HepG2 (cell line): ENCODE data around the gene NYNRIN. TPM values are rescaled to one million over a fixed set of nuclear protein-coding genes. Genes with fewer than 3 reads are reported as not detected.
A peak's percentile ranks its signal among the peaks of the same experiment; 100 is the strongest.

ENCODE experiments used
- AKAP8 ChIP-seq: sonication (generic); formaldehyde crosslinking; IDR thresholded peaks from 2 replicates; pipeline ENCODE4 v1.5.1; 2020; ENCODE audit warnings: mild to moderate bottlenecking, missing genetic modification reagents
- CREM ChIP-seq, 2 experiments: sonication (generic) in 1 of 2; formaldehyde crosslinking in 1 of 2; IDR thresholded peaks; 2 replicates each; pipeline versions ENCODE4 v1.4.0 to v1.6.1; 2016 to 2020; ENCODE audit warnings: antibody characterized with exemption in 1 of 2, mild to moderate bottlenecking in 1 of 2, missing genetic modification reagents in 1 of 2
- MED8 ChIP-seq: sonication (generic); formaldehyde crosslinking; IDR thresholded peaks from 2 replicates; pipeline ENCODE4 v1.8.1; 2023; ENCODE audit warnings: mild to moderate bottlenecking, missing genetic modification reagents; ENCODE audit not compliant: insufficient replicate concordance
- MEF2D ChIP-seq: sonication (generic); formaldehyde crosslinking; IDR thresholded peaks from 2 replicates; pipeline ENCODE4 v1.5.1; 2020; ENCODE audit warnings: mild to moderate bottlenecking, missing genetic modification reagents
- REL ChIP-seq: sonication (generic); formaldehyde crosslinking; conservative IDR thresholded peaks from 2 replicates; pipeline ENCODE4 v1.8.0; 2022; ENCODE audit warnings: mild to moderate bottlenecking, missing genetic modification reagents, moderate library complexity
- SKI ChIP-seq: fragments of 450-650 bp; IDR thresholded peaks from one replicate; pipeline ENCODE4 v1.6.1; 2018; ENCODE audit warnings: mild to moderate bottlenecking; ENCODE audit not compliant: partially characterized antibody
- SMAD9 ChIP-seq: sonication (generic); formaldehyde crosslinking; IDR thresholded peaks from 2 replicates; pipeline ENCODE4 v1.5.1; 2020; ENCODE audit warnings: mild to moderate bottlenecking, missing genetic modification reagents
- YY1 ChIP-seq: IDR thresholded peaks from 2 replicates; pipeline ENCODE4 v1.6.1; 2011; ENCODE audit warnings: low read length, low read depth, moderate library complexity, mild to moderate bottlenecking; ENCODE audit not compliant: insufficient read depth, insufficient replicate concordance
- ZNF33B ChIP-seq: sonication (generic); formaldehyde crosslinking; IDR thresholded peaks from 2 replicates; pipeline ENCODE4 v1.5.1; 2020; ENCODE audit warnings: mild to moderate bottlenecking, missing genetic modification reagents
- ZNF556 ChIP-seq: sonication (generic); formaldehyde crosslinking; IDR thresholded peaks from 2 replicates; pipeline ENCODE4 v1.4.0; 2020; ENCODE audit warnings: mild to moderate bottlenecking, missing genetic modification reagents, borderline replicate concordance
- ZNF629 ChIP-seq: sonication (generic); formaldehyde crosslinking; conservative IDR thresholded peaks from 2 replicates; pipeline ENCODE4 v1.5.0; 2020; ENCODE audit warnings: missing genetic modification reagents
- ZNF703 ChIP-seq: sonication (generic); formaldehyde crosslinking; IDR thresholded peaks from 2 replicates; pipeline ENCODE4 v1.5.1; 2020; ENCODE audit warnings: missing genetic modification reagents, mild to moderate bottlenecking, moderate library complexity, borderline replicate concordance
- polyA plus RNA-seq, 8 experiments: library from polyadenylated mRNA; depleted of rRNA in 3 of 8; stranded (reverse) in 7 of 8; unstranded in 1 of 8; fragments of >200 nt; fragmentation: Illumina TruSeq in 4 of 8; extraction: Trizol in 4 of 8; gene quantifications; 2 replicates each; pipeline versions ENCODE4 v1.2.1 to v1.2.3, GENCODE V29; 2011 to 2016; ENCODE audit warnings: low read depth in 4 of 8, missing spikeins in 1 of 8, mixed read lengths in 1 of 8; ENCODE audit not compliant: insufficient read depth in 1 of 8
- total RNA-seq, 5 experiments: library from RNA; depleted of rRNA; stranded (reverse); fragments of >200 nt; fragmentation: Illumina TruSeq; extraction: Trizol; gene quantifications; 2 replicates each; pipeline ENCODE4 v1.2.3, GENCODE V29; 2016; ENCODE audit warnings: low read depth in 1 of 5
- TF ChIP-seq, protein P1 (sequence below): IDR thresholded peaks from 2 replicates; pipeline ENCODE4 v1.6.1; 2016; ENCODE audit warnings: control low read depth
- TF ChIP-seq, protein P2 (sequence below): sonication (generic); formaldehyde crosslinking; IDR thresholded peaks from 2 replicates; pipeline ENCODE4 v1.4.0; 2020; ENCODE audit warnings: missing genetic modification reagents, mild to moderate bottlenecking, borderline replicate concordance
- TF ChIP-seq, protein P3 (sequence below): sonication (generic); formaldehyde crosslinking; IDR thresholded peaks from 2 replicates; pipeline ENCODE4 v1.4.0; 2020; ENCODE audit warnings: mild to moderate bottlenecking, missing genetic modification reagents
- TF ChIP-seq, protein P4 (sequence below): sonication (generic); formaldehyde crosslinking; IDR thresholded peaks from 2 replicates; pipeline ENCODE4 v1.5.1; 2020; ENCODE audit warnings: mild to moderate bottlenecking, missing genetic modification reagents, moderate library complexity
- TF ChIP-seq, protein P5 (sequence below): IDR thresholded peaks from 2 replicates; pipeline ENCODE4 v1.6.1; 2016; ENCODE audit warnings: missing biosample characterization, missing genetic modification reagents, low read depth

The NYNRIN gene
- total and polyA plus RNA-seq, 2 of the 13 experiments (the other 11 are each of a cell fraction or from before 2014, with no cell fraction given) = 0.63 to 1.1 TPM

DNA sequence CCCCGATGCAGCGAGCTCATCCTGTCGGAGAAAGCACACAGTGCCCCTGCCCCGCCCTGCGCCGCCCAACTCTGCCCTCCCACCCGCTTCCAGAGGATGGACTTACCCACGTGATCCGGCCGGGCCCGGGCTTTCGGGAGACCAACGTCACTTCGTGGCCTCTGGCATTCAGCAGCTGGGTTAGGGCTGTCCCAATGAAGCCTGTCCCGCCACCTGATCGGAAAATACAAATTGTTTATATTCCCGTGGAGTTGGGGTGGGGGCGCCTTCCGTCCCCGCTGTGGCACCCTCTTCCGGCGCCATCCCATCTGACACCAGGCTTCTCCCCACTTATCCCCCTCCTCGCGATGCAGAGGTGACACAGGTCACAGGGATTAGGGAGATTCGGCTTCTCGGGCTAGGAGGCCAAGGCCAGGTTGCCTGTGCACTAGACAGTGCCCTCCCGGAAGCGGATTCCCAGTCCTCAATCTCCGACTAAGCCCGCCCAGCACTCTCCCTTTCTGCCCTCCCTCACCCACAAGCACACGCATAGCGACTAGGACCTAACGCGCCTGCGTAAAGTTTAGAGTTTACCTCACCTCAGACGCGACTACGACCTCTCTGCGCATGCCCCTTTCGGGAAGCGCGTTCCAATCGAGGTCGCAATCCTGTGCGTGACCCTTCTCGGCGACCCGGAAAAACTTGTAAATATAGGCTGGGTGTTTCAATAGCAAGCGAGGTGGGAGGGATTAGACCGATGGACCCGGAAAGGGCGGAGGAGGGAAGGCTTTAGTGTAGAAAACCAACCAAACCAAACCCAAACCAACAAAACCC is 43.6 kb downstream of the NYNRIN start, which contains the start of gene SDR39U1 (continued):
- TF ChIP-seq, protein P1, sequence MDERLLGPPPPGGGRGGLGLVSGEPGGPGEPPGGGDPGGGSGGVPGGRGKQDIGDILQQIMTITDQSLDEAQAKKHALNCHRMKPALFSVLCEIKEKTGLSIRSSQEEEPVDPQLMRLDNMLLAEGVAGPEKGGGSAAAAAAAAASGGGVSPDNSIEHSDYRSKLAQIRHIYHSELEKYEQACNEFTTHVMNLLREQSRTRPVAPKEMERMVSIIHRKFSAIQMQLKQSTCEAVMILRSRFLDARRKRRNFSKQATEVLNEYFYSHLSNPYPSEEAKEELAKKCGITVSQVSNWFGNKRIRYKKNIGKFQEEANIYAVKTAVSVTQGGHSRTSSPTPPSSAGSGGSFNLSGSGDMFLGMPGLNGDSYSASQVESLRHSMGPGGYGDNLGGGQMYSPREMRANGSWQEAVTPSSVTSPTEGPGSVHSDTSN (CRISPR knock-in tag) = peak; percentile 53; the same call in 1 of the 2 replicates
- peak; percentile 18; the same call in 1 of the 2 replicates for TF ChIP-seq ZNF629
- peak; percentile 95 for TF ChIP-seq AKAP8 (CRISPR knock-in tag)
- TF ChIP-seq, protein P2, sequence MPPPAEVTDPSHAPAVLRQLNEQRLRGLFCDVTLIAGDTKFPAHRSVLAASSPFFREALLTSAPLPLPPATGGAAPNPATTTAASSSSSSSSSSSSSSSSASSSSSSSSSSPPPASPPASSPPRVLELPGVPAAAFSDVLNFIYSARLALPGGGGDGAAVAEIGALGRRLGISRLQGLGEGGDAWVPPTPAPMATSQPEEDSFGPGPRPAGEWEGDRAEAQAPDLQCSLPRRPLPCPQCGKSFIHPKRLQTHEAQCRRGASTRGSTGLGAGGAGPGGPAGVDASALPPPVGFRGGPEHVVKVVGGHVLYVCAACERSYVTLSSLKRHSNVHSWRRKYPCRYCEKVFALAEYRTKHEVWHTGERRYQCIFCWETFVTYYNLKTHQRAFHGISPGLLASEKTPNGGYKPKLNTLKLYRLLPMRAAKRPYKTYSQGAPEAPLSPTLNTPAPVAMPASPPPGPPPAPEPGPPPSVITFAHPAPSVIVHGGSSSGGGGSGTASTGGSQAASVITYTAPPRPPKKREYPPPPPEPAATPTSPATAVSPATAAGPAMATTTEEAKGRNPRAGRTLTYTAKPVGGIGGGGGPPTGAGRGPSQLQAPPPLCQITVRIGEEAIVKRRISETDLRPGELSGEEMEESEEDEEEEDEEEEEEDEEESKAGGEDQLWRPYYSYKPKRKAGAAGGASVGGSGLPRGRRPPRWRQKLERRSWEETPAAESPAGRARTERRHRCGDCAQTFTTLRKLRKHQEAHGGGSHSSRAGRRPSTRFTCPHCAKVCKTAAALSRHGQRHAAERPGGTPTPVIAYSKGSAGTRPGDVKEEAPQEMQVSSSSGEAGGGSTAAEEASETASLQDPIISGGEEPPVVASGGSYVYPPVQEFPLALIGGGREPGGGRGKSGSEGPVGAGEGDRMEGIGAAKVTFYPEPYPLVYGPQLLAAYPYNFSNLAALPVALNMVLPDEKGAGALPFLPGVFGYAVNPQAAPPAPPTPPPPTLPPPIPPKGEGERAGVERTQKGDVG (CRISPR knock-in tag) = peak; percentile 94
- peak; percentile 58 for TF ChIP-seq YY1
- TF ChIP-seq REL = no peak
- peak; percentile 95 for TF ChIP-seq ZNF556 (CRISPR knock-in tag)
- TF ChIP-seq, protein P3, sequence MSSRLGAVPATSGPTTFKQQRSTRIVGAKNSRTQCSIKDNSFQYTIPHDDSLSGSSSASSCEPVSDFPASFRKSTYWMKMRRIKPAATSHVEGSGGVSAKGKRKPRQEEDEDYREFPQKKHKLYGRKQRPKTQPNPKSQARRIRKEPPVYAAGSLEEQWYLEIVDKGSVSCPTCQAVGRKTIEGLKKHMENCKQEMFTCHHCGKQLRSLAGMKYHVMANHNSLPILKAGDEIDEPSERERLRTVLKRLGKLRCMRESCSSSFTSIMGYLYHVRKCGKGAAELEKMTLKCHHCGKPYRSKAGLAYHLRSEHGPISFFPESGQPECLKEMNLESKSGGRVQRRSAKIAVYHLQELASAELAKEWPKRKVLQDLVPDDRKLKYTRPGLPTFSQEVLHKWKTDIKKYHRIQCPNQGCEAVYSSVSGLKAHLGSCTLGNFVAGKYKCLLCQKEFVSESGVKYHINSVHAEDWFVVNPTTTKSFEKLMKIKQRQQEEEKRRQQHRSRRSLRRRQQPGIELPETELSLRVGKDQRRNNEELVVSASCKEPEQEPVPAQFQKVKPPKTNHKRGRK (CRISPR knock-in tag) = no peak; the same call in 1 of the 2 replicates
- TF ChIP-seq MED8 (CRISPR knock-in tag) = peak; percentile 93
- TF ChIP-seq ZNF33B (CRISPR knock-in tag) = peak; percentile 97
- TF ChIP-seq, protein P4, sequence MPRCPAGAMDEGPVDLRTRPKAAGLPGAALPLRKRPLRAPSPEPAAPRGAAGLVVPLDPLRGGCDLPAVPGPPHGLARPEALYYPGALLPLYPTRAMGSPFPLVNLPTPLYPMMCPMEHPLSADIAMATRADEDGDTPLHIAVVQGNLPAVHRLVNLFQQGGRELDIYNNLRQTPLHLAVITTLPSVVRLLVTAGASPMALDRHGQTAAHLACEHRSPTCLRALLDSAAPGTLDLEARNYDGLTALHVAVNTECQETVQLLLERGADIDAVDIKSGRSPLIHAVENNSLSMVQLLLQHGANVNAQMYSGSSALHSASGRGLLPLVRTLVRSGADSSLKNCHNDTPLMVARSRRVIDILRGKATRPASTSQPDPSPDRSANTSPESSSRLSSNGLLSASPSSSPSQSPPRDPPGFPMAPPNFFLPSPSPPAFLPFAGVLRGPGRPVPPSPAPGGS (CRISPR knock-in tag) = peak; percentile 93
- no peak for TF ChIP-seq ZNF703 (CRISPR knock-in tag)
- TF ChIP-seq, protein P5, sequence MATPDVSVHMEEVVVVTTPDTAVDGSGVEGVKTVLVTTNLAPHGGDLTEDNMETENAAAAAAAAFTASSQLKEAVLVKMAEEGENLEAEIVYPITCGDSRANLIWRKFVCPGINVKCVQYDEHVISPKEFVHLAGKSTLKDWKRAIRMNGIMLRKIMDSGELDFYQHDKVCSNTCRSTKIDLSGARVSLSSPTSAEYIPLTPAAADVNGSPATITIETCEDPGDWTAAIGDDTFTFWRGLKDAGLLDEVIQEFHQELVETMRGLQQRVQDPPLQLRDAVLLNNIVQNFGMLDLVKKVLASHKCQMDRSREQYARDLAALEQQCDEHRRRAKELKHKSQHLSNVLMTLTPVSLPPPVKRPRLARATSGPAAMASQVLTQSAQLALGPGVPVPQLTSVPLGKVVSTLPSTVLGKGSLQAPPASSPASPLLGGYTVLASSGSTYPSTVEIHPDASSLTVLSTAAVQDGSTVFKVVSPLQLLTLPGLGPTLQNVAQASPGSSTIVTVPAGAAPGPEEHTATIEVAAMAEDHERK (CRISPR knock-in tag) = peak; percentile 97
- peak; percentile 90 for TF ChIP-seq MEF2D (CRISPR knock-in tag)
- no peak; the same call in 1 of the 2 replicates for TF ChIP-seq SMAD9 (CRISPR knock-in tag)
- peak; percentile 94 for TF ChIP-seq CREM (IDR thresholded peaks at IDR 0.05)
- 0 out of 2 replicates have a peak, but pooled peaks have one; percentile 38 for TF ChIP-seq CREM (CRISPR knock-in tag; IDR thresholded peaks at IDR 0.05)
- peak; percentile 46 for TF ChIP-seq SKI
